Renal cortex interstitium (tissue), 11 donors: Measurements from ENCODE around the gene RYR1. TPM values are rescaled to one million over a fixed set of nuclear protein-coding genes. Genes with fewer than 3 reads are reported as not detected.

Experiments used
- DNase-seq, 11 donors: peaks; one replicate each; pipeline ENCODE4 v3.0.0-alpha.2; 2013; ENCODE audit warnings: low read depth in 9 of 11, low spot score in 4 of 11; ENCODE audit errors: extremely low read depth in 1 of 11
- polyA plus RNA-seq, 3 donors: library from polyadenylated mRNA; unstranded; fragments of 120-200 nt; gene quantifications; one replicate each; pipeline ENCODE4 v1.2.1, GENCODE V29; 2013; ENCODE audit not compliant: insufficient read length in 3 of 3

Gene RYR1
- polyA plus RNA-seq, 3 donors: 4.4 to 7.1 (median 5.3) TPM

- DNase-seq: no peak
These were observed 89.4 kb downstream of the RYR1 start for GRCh38 chr19:38522915-38523314.

GRCh38 chr19:38523319-38523718, 89.8 kb downstream of the RYR1 start:
- no peak for DNase-seq

- DNase-seq: no peak
These were observed 90.9 kb downstream of the RYR1 start for GRCh38 chr19:38524369-38524768.

GRCh38 chr19:38524994-38525634, 91.6 kb downstream of the RYR1 start:
- DNase-seq: no peak

GRCh38 chr19:38526430-38526829, 92.9 kb downstream of the RYR1 start:
- DNase-seq: no peak

GRCh38 chr19:38527466-38528136, 94.1 kb downstream of the RYR1 start:
- no peak for DNase-seq

- DNase-seq: no peak
These were observed 94.8 kb downstream of the RYR1 start for GRCh38 chr19:38528213-38528755.

- DNase-seq: no peak
These were observed 95.4 kb downstream of the RYR1 start for GRCh38 chr19:38528931-38529330.

GRCh38 chr19:38531515-38531914, 98.0 kb downstream of the RYR1 start:
- DNase-seq: no peak

- DNase-seq: no peak
These were observed 99.4 kb downstream of the RYR1 start for GRCh38 chr19:38532939-38533338.

GRCh38 chr19:38534574-38534973, 101.1 kb downstream of the RYR1 start:
- DNase-seq: no peak

GRCh38 chr19:38535212-38535611, 101.7 kb downstream of the RYR1 start:
- no peak for DNase-seq

GRCh38 chr19:38537071-38537936, 103.8 kb downstream of the RYR1 start:
- DNase-seq: no peak

GRCh38 chr19:38538386-38538785, 104.9 kb downstream of the RYR1 start:
- no peak for DNase-seq

- no peak for DNase-seq
These were observed 105.5 kb downstream of the RYR1 start for GRCh38 chr19:38538793-38539528.

- DNase-seq: no peak
These were observed 106.3 kb downstream of the RYR1 start for GRCh38 chr19:38539751-38540150.

GRCh38 chr19:38542040-38542439, 108.5 kb downstream of the RYR1 start:
- DNase-seq: no peak

- DNase-seq: no peak
These were observed 109.9 kb downstream of the RYR1 start for GRCh38 chr19:38543286-38543806.
